HEK293 (cell line): Measurements from ENCODE around the gene TEPSIN.

Experiments used
- KLF9 ChIP-seq: fragments of 450-650 bp; formaldehyde crosslinking; IDR thresholded peaks from 2 replicates; pipeline ENCODE4 v1.5.1; 2016; ENCODE audit warnings: missing biosample characterization, missing genetic modification characterization, low read depth
- ZNF24 ChIP-seq: fragments of 450-650 bp; formaldehyde crosslinking; IDR thresholded peaks from 2 replicates; pipeline ENCODE4 v1.5.1; 2016; ENCODE audit warnings: missing biosample characterization, missing genetic modification characterization
- TF ChIP-seq, protein P1 (sequence below): fragments of 450-650 bp; formaldehyde crosslinking; IDR thresholded peaks from 2 replicates; pipeline ENCODE4 v1.5.1; 2016; ENCODE audit warnings: missing biosample characterization, missing genetic modification characterization
- TF ChIP-seq, protein P2 (sequence below): fragments of 450-650 bp; formaldehyde crosslinking; IDR thresholded peaks from 2 replicates; pipeline ENCODE4 v1.5.1; 2016; ENCODE audit warnings: missing biosample characterization, missing genetic modification characterization
- TF ChIP-seq, protein P3 (sequence below): fragments of 450-650 bp; formaldehyde crosslinking; IDR thresholded peaks from 2 replicates; pipeline ENCODE4 v1.5.1; 2016; ENCODE audit warnings: missing biosample characterization, missing genetic modification characterization

DNA sequence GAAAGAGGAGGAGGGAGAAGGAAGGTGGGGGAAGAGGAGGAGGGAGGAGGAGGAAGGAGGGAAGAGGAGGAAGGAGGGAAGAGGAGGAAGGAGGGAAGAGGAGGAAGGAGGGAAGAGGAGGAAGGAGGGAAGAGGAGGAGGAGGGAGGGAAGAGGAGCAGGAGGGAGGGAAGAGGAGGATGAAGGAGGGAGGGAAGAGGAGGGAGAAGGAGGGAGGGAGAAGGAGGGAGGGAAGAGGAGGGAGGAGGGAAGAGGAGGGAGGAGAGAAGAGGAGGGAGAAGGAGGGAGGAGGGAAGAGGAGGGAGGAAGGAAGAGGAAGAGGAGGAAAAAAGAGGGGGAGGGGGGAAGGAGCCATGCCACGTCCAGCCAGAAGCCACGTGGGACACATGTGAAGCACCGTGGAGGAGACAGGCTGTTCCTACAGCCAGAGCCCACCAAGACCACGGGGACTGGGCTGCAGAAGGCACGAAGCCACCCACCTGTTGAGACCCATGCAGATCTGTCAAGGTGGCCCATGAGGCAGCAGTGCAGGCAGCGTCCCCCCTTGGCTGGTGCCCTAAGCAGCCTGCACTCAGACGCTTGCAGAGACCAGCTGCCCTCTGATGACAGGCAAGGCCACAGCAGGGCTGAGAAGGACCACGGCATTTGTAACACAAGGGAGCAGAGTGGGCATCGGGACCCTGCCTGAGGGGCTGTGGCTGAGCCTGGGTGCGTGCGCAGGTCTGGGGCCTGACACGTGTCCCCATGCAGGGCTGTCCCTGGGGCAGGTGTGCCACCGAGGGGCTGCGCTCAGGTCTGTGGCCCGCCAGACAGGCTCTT is 10.6 kb upstream of the TEPSIN start:
- TF ChIP-seq, protein P1, sequence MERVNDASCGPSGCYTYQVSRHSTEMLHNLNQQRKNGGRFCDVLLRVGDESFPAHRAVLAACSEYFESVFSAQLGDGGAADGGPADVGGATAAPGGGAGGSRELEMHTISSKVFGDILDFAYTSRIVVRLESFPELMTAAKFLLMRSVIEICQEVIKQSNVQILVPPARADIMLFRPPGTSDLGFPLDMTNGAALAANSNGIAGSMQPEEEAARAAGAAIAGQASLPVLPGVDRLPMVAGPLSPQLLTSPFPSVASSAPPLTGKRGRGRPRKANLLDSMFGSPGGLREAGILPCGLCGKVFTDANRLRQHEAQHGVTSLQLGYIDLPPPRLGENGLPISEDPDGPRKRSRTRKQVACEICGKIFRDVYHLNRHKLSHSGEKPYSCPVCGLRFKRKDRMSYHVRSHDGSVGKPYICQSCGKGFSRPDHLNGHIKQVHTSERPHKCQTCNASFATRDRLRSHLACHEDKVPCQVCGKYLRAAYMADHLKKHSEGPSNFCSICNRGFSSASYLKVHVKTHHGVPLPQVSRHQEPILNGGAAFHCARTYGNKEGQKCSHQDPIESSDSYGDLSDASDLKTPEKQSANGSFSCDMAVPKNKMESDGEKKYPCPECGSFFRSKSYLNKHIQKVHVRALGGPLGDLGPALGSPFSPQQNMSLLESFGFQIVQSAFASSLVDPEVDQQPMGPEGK (tag by site-specific recombination) = no peak
- no peak for TF ChIP-seq ZNF24 (tag by site-specific recombination)
- TF ChIP-seq, protein P2, sequence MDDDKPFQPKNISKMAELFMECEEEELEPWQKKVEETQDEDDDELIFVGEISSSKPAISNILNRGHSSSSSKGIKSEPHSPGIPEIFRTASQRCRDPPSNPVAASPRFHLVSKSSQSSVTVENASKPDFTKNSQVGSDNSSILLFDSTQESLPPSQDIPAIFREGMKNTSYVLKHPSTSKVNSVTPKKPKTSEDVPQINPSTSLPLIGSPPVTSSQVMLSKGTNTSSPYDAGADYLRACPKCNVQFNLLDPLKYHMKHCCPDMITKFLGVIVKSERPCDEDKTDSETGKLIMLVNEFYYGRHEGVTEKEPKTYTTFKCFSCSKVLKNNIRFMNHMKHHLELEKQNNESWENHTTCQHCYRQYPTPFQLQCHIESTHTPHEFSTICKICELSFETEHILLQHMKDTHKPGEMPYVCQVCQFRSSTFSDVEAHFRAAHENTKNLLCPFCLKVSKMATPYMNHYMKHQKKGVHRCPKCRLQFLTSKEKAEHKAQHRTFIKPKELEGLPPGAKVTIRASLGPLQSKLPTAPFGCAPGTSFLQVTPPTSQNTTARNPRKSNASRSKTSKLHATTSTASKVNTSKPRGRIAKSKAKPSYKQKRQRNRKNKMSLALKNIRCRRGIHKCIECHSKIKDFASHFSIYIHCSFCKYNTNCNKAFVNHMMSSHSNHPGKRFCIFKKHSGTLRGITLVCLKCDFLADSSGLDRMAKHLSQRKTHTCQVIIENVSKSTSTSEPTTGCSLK (tag by site-specific recombination) = no peak
- TF ChIP-seq, protein P3, sequence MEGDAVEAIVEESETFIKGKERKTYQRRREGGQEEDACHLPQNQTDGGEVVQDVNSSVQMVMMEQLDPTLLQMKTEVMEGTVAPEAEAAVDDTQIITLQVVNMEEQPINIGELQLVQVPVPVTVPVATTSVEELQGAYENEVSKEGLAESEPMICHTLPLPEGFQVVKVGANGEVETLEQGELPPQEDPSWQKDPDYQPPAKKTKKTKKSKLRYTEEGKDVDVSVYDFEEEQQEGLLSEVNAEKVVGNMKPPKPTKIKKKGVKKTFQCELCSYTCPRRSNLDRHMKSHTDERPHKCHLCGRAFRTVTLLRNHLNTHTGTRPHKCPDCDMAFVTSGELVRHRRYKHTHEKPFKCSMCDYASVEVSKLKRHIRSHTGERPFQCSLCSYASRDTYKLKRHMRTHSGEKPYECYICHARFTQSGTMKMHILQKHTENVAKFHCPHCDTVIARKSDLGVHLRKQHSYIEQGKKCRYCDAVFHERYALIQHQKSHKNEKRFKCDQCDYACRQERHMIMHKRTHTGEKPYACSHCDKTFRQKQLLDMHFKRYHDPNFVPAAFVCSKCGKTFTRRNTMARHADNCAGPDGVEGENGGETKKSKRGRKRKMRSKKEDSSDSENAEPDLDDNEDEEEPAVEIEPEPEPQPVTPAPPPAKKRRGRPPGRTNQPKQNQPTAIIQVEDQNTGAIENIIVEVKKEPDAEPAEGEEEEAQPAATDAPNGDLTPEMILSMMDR = no peak
- TF ChIP-seq KLF9 = no peak
